Transverse colon (tissue), 3 donors: Measurements from ENCODE around the gene TRAFD1.

ENCODE experiments used
- EP300 ChIP-seq: sonication (generic); formaldehyde crosslinking; IDR thresholded peaks from one replicate; pipeline ENCODE4 v1.6.1; 2017; ENCODE audit warnings: antibody characterized with exemption, low read depth
- TF ChIP-seq, protein P1 (sequence below), 5 experiments: fragments of 200-600 bp in 3 of 5; fragments of 450-650 bp in 2 of 5; sonication (generic) in 3 of 5; IDR thresholded peaks; 1 replicate in 2 of 5; 2 replicates in 3 of 5; pipeline ENCODE4 v1.5.1; 2016 to 2017; ENCODE audit warnings: antibody characterized with exemption in 5 of 5, inconsistent platforms in 3 of 5, mild to moderate bottlenecking in 2 of 5, moderate library complexity in 1 of 5

DNA sequence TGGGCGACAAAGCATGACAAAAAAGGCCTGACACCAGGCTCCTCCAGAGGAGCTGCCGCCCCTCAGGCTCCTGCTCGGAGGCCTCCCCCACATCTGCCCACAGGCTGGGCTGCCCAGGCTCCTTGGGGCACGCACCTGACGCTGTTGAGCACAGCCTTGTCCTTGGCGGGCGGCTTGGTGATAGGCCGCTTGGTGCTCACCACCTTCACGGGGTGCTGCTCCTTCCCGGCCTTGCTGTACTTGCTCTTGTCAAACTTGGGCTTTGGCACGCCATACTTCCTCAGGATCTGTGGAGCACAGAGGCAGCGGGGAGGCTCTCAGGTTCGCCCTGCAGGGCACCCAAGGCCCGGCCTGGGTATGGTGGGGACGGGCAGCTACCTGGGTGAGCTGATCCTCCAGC is 53.4 kb downstream of the TRAFD1 start:
- TF ChIP-seq, protein P1, sequence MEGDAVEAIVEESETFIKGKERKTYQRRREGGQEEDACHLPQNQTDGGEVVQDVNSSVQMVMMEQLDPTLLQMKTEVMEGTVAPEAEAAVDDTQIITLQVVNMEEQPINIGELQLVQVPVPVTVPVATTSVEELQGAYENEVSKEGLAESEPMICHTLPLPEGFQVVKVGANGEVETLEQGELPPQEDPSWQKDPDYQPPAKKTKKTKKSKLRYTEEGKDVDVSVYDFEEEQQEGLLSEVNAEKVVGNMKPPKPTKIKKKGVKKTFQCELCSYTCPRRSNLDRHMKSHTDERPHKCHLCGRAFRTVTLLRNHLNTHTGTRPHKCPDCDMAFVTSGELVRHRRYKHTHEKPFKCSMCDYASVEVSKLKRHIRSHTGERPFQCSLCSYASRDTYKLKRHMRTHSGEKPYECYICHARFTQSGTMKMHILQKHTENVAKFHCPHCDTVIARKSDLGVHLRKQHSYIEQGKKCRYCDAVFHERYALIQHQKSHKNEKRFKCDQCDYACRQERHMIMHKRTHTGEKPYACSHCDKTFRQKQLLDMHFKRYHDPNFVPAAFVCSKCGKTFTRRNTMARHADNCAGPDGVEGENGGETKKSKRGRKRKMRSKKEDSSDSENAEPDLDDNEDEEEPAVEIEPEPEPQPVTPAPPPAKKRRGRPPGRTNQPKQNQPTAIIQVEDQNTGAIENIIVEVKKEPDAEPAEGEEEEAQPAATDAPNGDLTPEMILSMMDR (IDR thresholded peaks at IDR 0.05), result no peak
- TF ChIP-seq EP300, result no peak
